OCI-LY7 (cell line): ENCODE results near the gene UTP20. TPM values are rescaled to one million over a fixed set of nuclear protein-coding genes. Genes with fewer than 3 reads are reported as not detected.

Experiments used
- BruUV-seq: library from RNA; stranded (reverse); fragments of 400-500 nt; replicated peaks from 2 replicates; lab custom pipeline; 2021; lab: Mats Ljungman, UMichigan
- CTCF ChIA-PET: fragments of 300-600 bp; sonication (Branson Sonifier 250); formaldehyde crosslinking; loops from one replicate; lab custom pipeline; 2022; ENCODE audit warnings: antibody characterized with exemption; ENCODE audit not compliant: unreplicated experiment; lab: Charles Lee
- POLR2A ChIA-PET: fragments of 300-600 bp; sonication (Branson Sonifier 250); formaldehyde crosslinking; loops from one replicate; lab custom pipeline; 2022; ENCODE audit warnings: antibody characterized with exemption; lab: Charles Lee
- DNase-seq: peaks from one replicate; pipeline ENCODE4 v3.0.0-alpha.2; 2015; ENCODE audit warnings: low spot score
- H2AFZ ChIP-seq: fragments of 200-600 bp; sonication (generic), shearing (Covaris generic); 2 replicates; pipeline ENCODE4 v1.6.1; 2014; ENCODE audit warnings: mild to moderate bottlenecking, antibody characterized with exemption, low read length, moderate library complexity
- H3K27ac ChIP-seq: fragments of 200-600 bp; sonication (generic); 2 replicates; pipeline ENCODE4 v1.5.1; 2014; ENCODE audit warnings: mixed run types, low read depth, mild to moderate bottlenecking, moderate library complexity, low read length, inconsistent platforms; ENCODE audit not compliant: poor library complexity, severe bottlenecking
- H3K36me3 ChIP-seq: fragments of 200-600 bp; sonication (generic); 2 replicates; pipeline ENCODE4 v1.6.1; 2014; ENCODE audit warnings: mild to moderate bottlenecking, antibody characterized with exemption, low read length, moderate library complexity, mixed read lengths; ENCODE audit not compliant: insufficient read depth
- H3K4me1 ChIP-seq: fragments of 200-600 bp; sonication (generic); 2 replicates; pipeline ENCODE4 v1.5.1; 2014; ENCODE audit warnings: mild to moderate bottlenecking, low read length; ENCODE audit not compliant: insufficient read depth, poor library complexity, severe bottlenecking
- H3K4me2 ChIP-seq: fragments of 200-600 bp; sonication (generic); 2 replicates; pipeline ENCODE4 v1.6.1; 2014; ENCODE audit warnings: mild to moderate bottlenecking, low read length
- H3K4me3 ChIP-seq: fragments of 200-600 bp; sonication (generic); 2 replicates; pipeline ENCODE4 v1.5.1; 2014; ENCODE audit warnings: mild to moderate bottlenecking, low read depth, low read length; ENCODE audit not compliant: poor library complexity, severe bottlenecking
- H3K79me2 ChIP-seq: fragments of 200-600 bp; sonication (generic); 2 replicates; pipeline ENCODE4 v1.6.1; 2016; ENCODE audit warnings: low read depth, mild to moderate bottlenecking, low read length, moderate library complexity, mixed read lengths; ENCODE audit not compliant: insufficient read depth
- H3K9me2 ChIP-seq: fragments of 200-600 bp; sonication (generic); 2 replicates; pipeline ENCODE4 v1.6.1; 2016; ENCODE audit warnings: mild to moderate bottlenecking, low read length, mixed read lengths; ENCODE audit not compliant: insufficient read depth
- H3K9me3 ChIP-seq: fragments of 200-600 bp; sonication (generic); 2 replicates; pipeline ENCODE4 v1.6.1; 2014; ENCODE audit warnings: mild to moderate bottlenecking, mixed run types, low read length, mixed read lengths
- H4K20me1 ChIP-seq: fragments of 200-600 bp; sonication (generic); 2 replicates; pipeline ENCODE4 v1.6.1; 2014; ENCODE audit warnings: mild to moderate bottlenecking, antibody characterized with exemption, low read length, moderate library complexity, mixed read lengths; ENCODE audit not compliant: insufficient read depth
- EZH2phosphoT487 ChIP-seq: fragments of 200-600 bp; sonication (generic); IDR thresholded peaks from 2 replicates; pipeline ENCODE4 v1.6.1; 2018; ENCODE audit warnings: low read depth, borderline replicate concordance, mild to moderate bottlenecking, mixed run types, antibody characterized with exemption, low read length, moderate library complexity, mixed read lengths
- intact Hi-C: fragments of 100-400 bp; cut with micrococcal nuclease; formaldehyde crosslinking; loops from one replicate; pipeline ENCODE4 v1.10.0; 2022; ENCODE audit not compliant: unreplicated experiment
- total RNA-seq, 2 experiments: library from RNA; depleted of rRNA in 1 of 2; stranded (reverse); fragments of >200 nt in 1 of 2; shearing (Covaris generic) in 1 of 2; gene quantifications; 2 replicates each; pipeline ENCODE4 v1.2.3, GENCODE V29; 2014 to 2022
- TF ChIP-seq, protein P1 (sequence below): fragments of 200-600 bp; sonication (generic); conservative IDR thresholded peaks from 2 replicates; pipeline ENCODE4 v1.5.1; 2014; ENCODE audit warnings: mild to moderate bottlenecking, antibody characterized with exemption, low read length, moderate library complexity, mixed read lengths

Gene UTP20
- total RNA-seq, 2 experiments from 2014 or later: 15.7 to 21.4 TPM

DNA sequence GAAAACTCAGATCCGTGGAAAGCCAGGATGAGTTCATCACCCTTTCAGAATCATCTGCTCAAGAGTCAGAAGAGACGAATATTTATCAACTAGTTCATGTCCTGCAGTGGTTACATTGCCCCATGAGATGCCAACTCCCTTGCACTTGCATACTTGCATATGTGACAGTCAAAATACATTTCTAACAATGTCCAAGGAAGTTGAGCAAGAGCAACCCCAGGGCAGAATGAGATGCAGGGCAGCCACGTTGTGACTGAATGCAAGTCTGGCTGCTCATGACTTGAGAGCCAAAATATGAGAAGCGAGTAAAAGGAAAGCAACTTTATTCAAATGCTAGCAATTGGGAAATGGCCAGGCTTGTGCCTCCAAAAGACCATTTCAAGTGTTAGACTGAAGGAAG lies 23.6 kb upstream of the UTP20 start:
- intact Hi-C loops: no loop called here
- no peak overlapping the region for H3K4me3 ChIP-seq
- no peaks in the 10 kb centered on the region for H3K9me2 ChIP-seq
- no peaks in the 10 kb centered on the region for H3K9me3 ChIP-seq
- ChIA-PET POLR2A (no interaction called here), CTCF (no interaction called here)
- no peak overlapping the region for H3K27ac ChIP-seq
- no peaks in the 10 kb centered on the region for H3K36me3 ChIP-seq
- no peak overlapping the region for H2AFZ ChIP-seq
- H4K20me1 ChIP-seq: no peaks in the 10 kb centered on the region
- no peak overlapping the region for H3K4me2 ChIP-seq
- TF ChIP-seq EZH2phosphoT487: no peak
- TF ChIP-seq, protein P1, sequence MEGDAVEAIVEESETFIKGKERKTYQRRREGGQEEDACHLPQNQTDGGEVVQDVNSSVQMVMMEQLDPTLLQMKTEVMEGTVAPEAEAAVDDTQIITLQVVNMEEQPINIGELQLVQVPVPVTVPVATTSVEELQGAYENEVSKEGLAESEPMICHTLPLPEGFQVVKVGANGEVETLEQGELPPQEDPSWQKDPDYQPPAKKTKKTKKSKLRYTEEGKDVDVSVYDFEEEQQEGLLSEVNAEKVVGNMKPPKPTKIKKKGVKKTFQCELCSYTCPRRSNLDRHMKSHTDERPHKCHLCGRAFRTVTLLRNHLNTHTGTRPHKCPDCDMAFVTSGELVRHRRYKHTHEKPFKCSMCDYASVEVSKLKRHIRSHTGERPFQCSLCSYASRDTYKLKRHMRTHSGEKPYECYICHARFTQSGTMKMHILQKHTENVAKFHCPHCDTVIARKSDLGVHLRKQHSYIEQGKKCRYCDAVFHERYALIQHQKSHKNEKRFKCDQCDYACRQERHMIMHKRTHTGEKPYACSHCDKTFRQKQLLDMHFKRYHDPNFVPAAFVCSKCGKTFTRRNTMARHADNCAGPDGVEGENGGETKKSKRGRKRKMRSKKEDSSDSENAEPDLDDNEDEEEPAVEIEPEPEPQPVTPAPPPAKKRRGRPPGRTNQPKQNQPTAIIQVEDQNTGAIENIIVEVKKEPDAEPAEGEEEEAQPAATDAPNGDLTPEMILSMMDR: no peak
- DNase-seq: no peak
- no TSS peak for BruUV-seq
- no peaks in the 10 kb centered on the region for H3K4me1 ChIP-seq
- H3K79me2 ChIP-seq: no peaks in the 10 kb centered on the region

DNA sequence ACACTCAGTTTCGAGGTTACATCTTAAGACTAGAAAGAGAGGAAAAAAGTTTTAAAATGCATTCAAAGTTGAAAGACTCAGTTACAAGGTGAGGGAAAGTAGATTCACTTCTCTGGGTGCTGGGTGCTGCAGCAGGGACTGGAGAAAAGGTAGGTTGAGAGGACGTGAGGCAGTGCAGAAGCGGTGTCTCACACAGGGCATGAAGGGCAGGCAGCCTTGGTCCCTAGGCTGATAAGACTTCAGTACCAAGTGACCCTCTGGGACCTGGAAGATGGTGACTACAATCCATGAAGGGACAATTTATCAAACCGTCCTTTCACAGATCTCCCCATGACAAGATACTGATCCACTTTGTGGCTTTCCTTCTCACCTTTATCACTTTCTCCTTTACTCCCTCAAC lies 22.5 kb upstream of the UTP20 start:
- TF ChIP-seq, protein P1: no peak
- no peak for TF ChIP-seq EZH2phosphoT487
- no peak for DNase-seq
- Histone ChIP-seq H3K79me2 (no peaks in the 10 kb centered on the region), H3K4me1 (no peaks in the 10 kb centered on the region), H3K36me3 (no peaks in the 10 kb centered on the region), H2AFZ (no peak overlapping the region), H3K9me3 (no peaks in the 10 kb centered on the region), H3K4me3 (no peak overlapping the region), H4K20me1 (no peaks in the 10 kb centered on the region), H3K27ac (no peak overlapping the region), H3K4me2 (no peak overlapping the region), H3K9me2 (no peaks in the 10 kb centered on the region)
- no TSS peak for BruUV-seq
- ChIA-PET POLR2A (no interaction called here), CTCF (no interaction called here)
- intact Hi-C loops: no loop called here

DNA sequence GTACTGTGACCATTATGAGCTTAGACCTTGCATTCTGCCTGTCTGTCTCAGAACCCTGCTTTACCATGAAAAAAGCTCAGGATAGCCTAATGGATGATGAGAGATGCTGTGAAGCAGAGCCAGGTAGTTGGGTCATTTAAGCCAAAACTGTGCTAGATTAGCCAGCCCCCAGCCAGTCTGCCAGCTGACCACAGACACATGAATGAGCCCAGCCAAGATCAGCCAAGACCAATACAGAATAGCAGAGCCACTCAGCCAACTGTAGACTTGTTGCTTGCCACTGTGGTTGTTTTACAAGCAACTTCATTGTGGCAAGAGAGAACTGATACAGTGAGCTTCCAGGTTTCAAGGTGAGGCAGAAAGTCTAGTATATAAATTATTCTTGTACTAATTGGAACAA lies 12.8 kb upstream of the UTP20 start:
- DNase-seq: no peak
- Histone ChIP-seq H3K4me3 (no peak overlapping the region), H3K27ac (no peak overlapping the region), H4K20me1 (no peaks in the 10 kb centered on the region), H3K9me3 (no peaks in the 10 kb centered on the region), H2AFZ (no peak overlapping the region), H3K4me1 (no peaks in the 10 kb centered on the region), H3K79me2 (no peaks in the 10 kb centered on the region), H3K9me2 (no peaks in the 10 kb centered on the region), H3K36me3 (no peaks in the 10 kb centered on the region), H3K4me2 (no peak overlapping the region)
- ChIA-PET CTCF (no interaction called here), POLR2A (interaction anchor here (1.2 to 1.4 kb wide), 2 partner anchors 24 to 34 kb away, joined by 3 to 4 read pairs; no protein-coding TSS in a partner anchor)
- no TSS peak for BruUV-seq
- intact Hi-C loops: no loop called here
- TF ChIP-seq, protein P1: no peak
- no peak for TF ChIP-seq EZH2phosphoT487
